Vagina (tissue), 2 donors: ENCODE results near the gene PADI2. TPM values are rescaled to one million over a fixed set of nuclear protein-coding genes. Genes with fewer than 3 reads are reported as not detected.

Experiments
- DNase-seq, 2 donors: peaks; one replicate each; pipeline ENCODE4 v3.0.0-alpha.2; 2017; ENCODE audit errors: extremely low spot score in 2 of 2
- H3K27ac ChIP-seq: fragments of 200-600 bp; sonication (generic); one replicate; pipeline ENCODE4 v1.5.1; 2019
- H3K27me3 ChIP-seq: fragments of 200-600 bp; sonication (generic); one replicate; pipeline ENCODE4 v1.5.1; 2019
- H3K36me3 ChIP-seq, 2 donors: fragments of 200-600 bp; sonication (generic); one replicate each; pipeline ENCODE4 v1.5.1; 2017 to 2019
- H3K4me1 ChIP-seq: fragments of 200-600 bp; sonication (generic); one replicate; pipeline ENCODE4 v1.5.1; 2019
- H3K4me3 ChIP-seq, 2 donors: fragments of 200-600 bp; sonication (generic); 1 replicate in 1 of 2; 2 replicates in 1 of 2; pipeline ENCODE4 v1.5.1; 2016 to 2019
- H3K9me3 ChIP-seq: fragments of 200-600 bp; sonication (generic); one replicate; pipeline ENCODE4 v1.5.1; 2019
- CTCF ChIP-seq, 3 experiments: fragments of 450-650 bp in 2 of 3; fragments of 200-600 bp in 1 of 3; sonication (generic) in 1 of 3; IDR thresholded peaks; one replicate each; pipeline ENCODE4 v1.5.1; 2017 to 2019; ENCODE audit warnings: antibody characterized with exemption in 3 of 3, mild to moderate bottlenecking in 2 of 3, moderate library complexity in 2 of 3
- POLR2A ChIP-seq, 2 donors: fragments of 450-650 bp; IDR thresholded peaks; one replicate each; pipeline ENCODE4 v1.6.1; 2017; ENCODE audit warnings: antibody characterized with exemption in 2 of 2, mild to moderate bottlenecking in 2 of 2, moderate library complexity in 2 of 2
- POLR2AphosphoS5 ChIP-seq, 2 donors: sonication (generic); formaldehyde crosslinking; IDR thresholded peaks; one replicate each; pipeline ENCODE4 v1.9.0; 2017; ENCODE audit warnings: antibody characterized with exemption in 2 of 2, mild to moderate bottlenecking in 2 of 2, low read depth in 1 of 2; ENCODE audit not compliant: insufficient read depth in 1 of 2
- intact Hi-C: fragments of 100-400 bp; cut with DNase I; formaldehyde crosslinking; loops from one replicate; pipeline ENCODE4 v1.15.1; 2023
- total RNA-seq: library from RNA; depleted of rRNA; stranded (reverse); fragments of >200 nt; gene quantifications from one replicate; pipeline ENCODE4 v1.2.3, GENCODE V29; 2016

PADI2 gene
- total RNA-seq, 1 donor from 2014 or later, result 0.98 TPM

GRCh38 chr1:17165823-17166222 lies 46.6 kb upstream of the PADI2 start:
- Histone ChIP-seq H3K27ac (no peak overlapping the region), H3K9me3 (no peaks in the 10 kb centered on the region), H3K4me1 (no peaks in the 10 kb centered on the region), H3K36me3 (no peaks in the 10 kb centered on the region), H3K27me3 (no peaks in the 10 kb centered on the region), H3K4me3 (no peak overlapping the region)
- TF ChIP-seq CTCF (IDR thresholded peaks at IDR 0.05) (no peak), POLR2A (IDR thresholded peaks at IDR 0.05) (no peak), POLR2AphosphoS5 (IDR thresholded peaks at IDR 0.05; ENCODE audit: insufficient read depth in 1 of 2, low read depth in 1 of 2) (no peak)
- DNase-seq, result peak in 1 of 2 donors; percentile 77
- intact Hi-C loops, result no loop called here

GRCh38 chr1:17163789-17164666 lies 44.8 kb upstream of the PADI2 start:
- Histone ChIP-seq H3K4me3 (no peak overlapping the region), H3K9me3 (no peaks in the 10 kb centered on the region), H3K4me1 (no peaks in the 10 kb centered on the region), H3K36me3 (no peaks in the 10 kb centered on the region), H3K27me3 (no peaks in the 10 kb centered on the region), H3K27ac (no peak overlapping the region)
- intact Hi-C loops, result no loop called here
- TF ChIP-seq CTCF (IDR thresholded peaks at IDR 0.05), result no peak
- TF ChIP-seq POLR2AphosphoS5 (IDR thresholded peaks at IDR 0.05; ENCODE audit: insufficient read depth in 1 of 2, low read depth in 1 of 2), result no peak
- no peak for TF ChIP-seq POLR2A (IDR thresholded peaks at IDR 0.05)
- peak in 1 of 2 donors; percentile 82 for DNase-seq

GRCh38 chr1:17163371-17163770 lies 44.1 kb upstream of the PADI2 start:
- TF ChIP-seq POLR2A (IDR thresholded peaks at IDR 0.05) (no peak), CTCF (IDR thresholded peaks at IDR 0.05) (no peak), POLR2AphosphoS5 (IDR thresholded peaks at IDR 0.05; ENCODE audit: insufficient read depth in 1 of 2, low read depth in 1 of 2) (no peak)
- Histone ChIP-seq H3K9me3 (no peaks in the 10 kb centered on the region), H3K36me3 (no peaks in the 10 kb centered on the region), H3K27ac (no peak overlapping the region), H3K27me3 (no peaks in the 10 kb centered on the region), H3K4me3 (no peak overlapping the region), H3K4me1 (no peaks in the 10 kb centered on the region)
- intact Hi-C loops, result no loop called here
- peak in 1 of 2 donors; percentile 87 for DNase-seq

- no peak overlapping the region for H3K4me3 ChIP-seq
- H3K9me3 ChIP-seq, result no peaks in the 10 kb centered on the region
- H3K27me3 ChIP-seq, result no peaks in the 10 kb centered on the region
- intact Hi-C loops, result no loop called here
- no peaks in the 10 kb centered on the region for H3K36me3 ChIP-seq
- H3K4me1 ChIP-seq, result no peaks in the 10 kb centered on the region
- DNase-seq, result peak in 1 of 2 donors; percentile 95
- TF ChIP-seq POLR2AphosphoS5 (IDR thresholded peaks at IDR 0.05; ENCODE audit: insufficient read depth in 1 of 2, low read depth in 1 of 2) (no peak), CTCF (IDR thresholded peaks at IDR 0.05) (no peak), POLR2A (IDR thresholded peaks at IDR 0.05) (no peak)
- no peak overlapping the region for H3K27ac ChIP-seq
Observed at GRCh38 chr1:17162941-17163340, 43.7 kb upstream of the PADI2 start.
